ENCODE measurements around the gene HSPA12A.

DNA sequence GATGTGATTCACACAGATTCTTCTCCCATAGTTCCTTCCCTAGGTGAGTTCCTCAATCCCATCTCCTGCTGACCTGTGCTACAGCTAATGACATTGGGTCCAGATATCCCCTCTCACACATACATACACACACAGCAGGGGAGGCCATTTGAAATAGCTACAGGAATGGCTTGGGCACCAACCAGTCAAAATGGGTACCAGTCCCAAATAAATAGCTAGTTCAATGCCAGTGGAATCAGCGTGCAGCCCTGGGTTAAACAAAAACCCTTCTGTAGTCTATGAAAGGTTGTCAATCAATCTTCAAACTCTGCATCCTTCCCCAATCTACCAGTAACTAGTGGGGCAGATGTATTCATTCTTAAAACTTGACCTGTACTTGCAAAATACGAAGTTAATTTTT is 112.3 kb downstream of the HSPA12A start:
- TF ChIP-seq, protein P1, sequence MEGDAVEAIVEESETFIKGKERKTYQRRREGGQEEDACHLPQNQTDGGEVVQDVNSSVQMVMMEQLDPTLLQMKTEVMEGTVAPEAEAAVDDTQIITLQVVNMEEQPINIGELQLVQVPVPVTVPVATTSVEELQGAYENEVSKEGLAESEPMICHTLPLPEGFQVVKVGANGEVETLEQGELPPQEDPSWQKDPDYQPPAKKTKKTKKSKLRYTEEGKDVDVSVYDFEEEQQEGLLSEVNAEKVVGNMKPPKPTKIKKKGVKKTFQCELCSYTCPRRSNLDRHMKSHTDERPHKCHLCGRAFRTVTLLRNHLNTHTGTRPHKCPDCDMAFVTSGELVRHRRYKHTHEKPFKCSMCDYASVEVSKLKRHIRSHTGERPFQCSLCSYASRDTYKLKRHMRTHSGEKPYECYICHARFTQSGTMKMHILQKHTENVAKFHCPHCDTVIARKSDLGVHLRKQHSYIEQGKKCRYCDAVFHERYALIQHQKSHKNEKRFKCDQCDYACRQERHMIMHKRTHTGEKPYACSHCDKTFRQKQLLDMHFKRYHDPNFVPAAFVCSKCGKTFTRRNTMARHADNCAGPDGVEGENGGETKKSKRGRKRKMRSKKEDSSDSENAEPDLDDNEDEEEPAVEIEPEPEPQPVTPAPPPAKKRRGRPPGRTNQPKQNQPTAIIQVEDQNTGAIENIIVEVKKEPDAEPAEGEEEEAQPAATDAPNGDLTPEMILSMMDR (conservative IDR thresholded peaks at IDR 0.05; ENCODE audit: low read depth, low read length): no peak
- TF ChIP-seq EZH2 (IDR thresholded peaks at IDR 0.05; ENCODE audit: low read length, unreplicated experiment): no peak
